ENCODE results near the gene FOXA1.

The FOXA1 gene

DNA sequence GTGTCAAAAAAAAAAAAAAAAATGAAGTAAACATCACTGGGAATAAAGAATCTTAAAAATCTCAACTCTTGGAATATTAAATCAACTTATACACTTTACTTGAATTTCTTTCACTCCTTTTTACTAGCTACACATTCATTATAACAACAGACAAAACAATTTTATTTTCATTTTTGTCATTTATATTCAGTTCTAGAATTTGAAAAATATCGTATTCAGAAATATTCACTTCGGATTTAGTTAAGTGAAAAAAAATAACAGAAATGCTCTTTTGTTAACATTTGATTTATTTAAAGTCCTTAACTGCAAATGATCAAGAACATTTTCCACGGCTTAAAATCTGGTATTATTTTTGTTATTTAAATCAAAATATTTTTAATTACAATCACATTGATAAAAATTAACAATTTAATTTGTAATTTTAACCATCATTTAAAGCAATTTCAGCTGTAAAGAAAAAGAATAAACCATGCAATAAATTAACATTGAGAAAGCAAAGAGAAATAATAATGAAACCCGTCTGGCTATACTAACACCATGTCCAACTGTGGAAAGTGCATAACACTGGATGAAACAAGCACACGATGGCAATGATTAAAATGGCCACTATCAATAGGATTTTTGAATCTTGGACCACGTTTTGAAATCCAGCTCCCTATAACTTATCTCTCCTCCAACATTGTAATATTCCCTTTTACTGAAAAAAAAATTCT is 5.2 kb downstream of the FOXA1 start:
- no peak for DNase-seq (ENCODE audit: low read depth)

DNA sequence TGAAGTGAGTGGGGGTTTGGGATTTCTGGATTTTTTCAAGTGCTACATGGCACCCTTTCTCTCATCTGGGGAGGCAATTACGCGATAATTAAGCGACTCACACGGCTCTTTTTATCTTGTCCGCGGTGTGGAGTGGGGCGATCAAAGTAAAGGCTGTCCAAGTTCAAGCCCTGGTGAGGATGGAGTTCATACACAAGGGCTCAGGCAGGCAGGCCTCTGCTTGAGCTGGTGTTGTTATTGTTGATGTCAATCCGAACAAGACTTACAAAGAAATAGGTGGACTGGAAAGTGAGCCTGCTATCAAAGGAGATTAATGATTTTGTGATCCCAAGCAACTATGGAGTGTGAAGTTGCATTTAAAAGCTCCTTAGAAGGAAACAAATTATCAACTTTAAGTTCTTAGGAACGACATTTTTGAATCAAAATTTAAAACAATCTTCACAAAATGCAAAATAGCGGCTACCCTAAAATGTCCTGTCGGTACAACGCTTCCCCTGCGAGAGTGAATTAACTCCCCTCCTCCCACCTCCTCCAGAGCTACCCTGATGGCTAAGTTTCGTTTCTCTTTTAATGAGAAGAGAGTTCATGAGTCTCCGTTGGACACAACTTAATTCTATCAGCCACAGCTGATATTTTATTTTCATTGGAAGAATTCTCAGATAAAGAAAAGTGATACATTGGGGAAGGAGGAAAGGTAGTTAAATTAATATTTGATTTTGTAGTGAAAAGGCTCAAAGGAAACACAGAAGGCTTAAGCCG is 5.9 kb downstream of the FOXA1 start:
- DNase-seq (ENCODE audit: low read depth), result no peak

DNA sequence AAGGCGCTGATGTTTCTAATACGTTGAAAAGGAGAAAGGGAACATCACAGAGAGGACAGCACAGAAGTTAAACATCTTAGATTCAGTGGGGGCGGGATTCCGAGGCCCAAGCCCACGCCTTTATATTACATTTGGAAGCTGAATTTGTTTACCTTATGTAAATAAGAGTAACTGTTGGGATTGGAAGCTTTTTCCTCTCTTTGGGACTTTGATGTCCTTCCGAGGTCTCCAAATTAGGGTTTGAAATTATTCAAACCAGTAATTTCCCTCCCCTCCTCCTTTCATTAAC is 6.4 kb downstream of the FOXA1 start:
- DNase-seq (ENCODE audit: low read depth), result no peak

DNA sequence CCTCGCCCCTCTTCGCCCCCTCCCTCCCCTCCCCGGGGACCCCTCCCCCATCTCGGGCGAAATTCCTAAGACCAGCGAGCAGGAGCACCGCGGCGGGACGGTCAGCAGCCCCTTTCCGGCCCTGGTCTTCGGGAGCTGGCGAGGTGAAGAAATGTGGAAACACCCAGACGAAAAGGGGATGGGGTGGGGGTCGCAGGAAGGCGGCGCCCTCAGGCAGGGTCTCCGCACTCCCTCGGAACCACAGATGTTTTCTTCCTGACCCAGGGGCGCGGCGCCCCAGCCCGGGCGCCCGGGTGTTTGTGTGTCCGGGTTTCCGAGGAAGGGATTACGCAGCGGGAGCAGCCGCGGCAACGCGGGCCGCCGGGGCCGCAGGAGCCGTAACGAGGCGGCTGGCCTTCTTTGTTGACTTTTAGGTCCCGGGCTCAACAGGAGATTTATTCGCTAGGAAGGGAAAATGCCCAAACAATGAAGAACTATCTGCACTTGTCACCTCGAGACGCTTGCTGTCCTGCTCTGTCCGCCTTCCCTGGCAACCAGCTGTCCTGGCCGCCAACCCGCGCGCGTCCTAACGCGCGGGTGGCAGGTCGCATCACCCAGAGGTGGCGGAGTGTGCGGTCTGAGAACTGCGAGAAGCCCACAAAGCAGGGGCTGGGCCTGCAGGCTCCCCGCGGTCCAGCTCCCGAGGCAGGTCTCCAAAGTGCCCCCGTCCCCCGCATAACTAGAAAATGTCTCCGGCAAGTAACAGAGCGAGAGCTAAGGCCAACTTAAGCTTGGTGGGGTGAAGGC is 7.0 kb downstream of the FOXA1 start:
- DNase-seq (ENCODE audit: low read depth), result no peak

DNA sequence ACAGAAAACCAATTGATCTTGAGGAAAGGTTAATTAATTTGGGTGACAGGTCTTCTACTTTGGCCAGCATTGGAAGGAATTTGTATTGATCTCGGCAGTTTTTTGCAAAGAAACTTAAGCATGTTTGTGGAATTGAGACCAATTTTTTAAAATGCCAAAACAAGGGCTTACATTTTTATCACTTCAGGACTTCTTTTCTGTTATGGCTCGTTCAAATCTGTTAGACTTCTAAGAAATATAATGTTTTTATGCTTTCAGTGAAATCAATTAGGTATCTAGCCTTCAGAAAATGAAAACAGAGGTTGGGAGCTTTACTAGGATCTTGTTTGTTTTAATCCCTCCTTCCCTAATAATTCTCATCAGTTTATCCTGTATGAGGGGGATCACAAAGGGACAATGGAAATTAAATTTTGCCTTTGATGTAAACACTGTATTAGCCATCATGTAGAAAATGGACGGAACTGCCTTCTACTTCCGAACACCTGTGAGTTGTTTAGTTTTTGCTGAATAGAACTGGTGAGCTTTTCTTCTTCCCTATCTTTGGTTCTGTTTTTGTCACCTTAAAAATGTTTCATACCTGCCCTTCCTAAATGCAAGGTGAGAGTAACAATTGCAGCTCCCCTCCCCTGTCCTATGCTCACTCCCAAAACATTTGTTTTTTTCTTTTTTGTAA is 7.8 kb downstream of the FOXA1 start:
- no peak for DNase-seq (ENCODE audit: low read depth)

DNA sequence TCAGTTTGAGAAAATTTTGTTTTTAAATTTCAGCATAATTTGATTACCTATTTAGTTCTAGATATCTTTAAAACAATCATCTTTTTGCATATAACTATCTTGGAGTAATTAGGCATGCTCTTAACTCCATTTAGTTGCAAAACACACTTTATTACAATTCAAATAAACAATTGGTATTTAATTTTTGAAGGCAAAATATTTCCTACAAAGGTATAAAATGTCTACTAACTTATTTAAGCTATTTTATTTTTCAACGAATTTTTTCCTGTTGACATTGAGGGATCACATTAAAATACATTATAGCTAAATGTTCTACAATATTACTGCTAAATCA is 8.3 kb downstream of the FOXA1 start:
- no peak for DNase-seq (ENCODE audit: low read depth)

DNA sequence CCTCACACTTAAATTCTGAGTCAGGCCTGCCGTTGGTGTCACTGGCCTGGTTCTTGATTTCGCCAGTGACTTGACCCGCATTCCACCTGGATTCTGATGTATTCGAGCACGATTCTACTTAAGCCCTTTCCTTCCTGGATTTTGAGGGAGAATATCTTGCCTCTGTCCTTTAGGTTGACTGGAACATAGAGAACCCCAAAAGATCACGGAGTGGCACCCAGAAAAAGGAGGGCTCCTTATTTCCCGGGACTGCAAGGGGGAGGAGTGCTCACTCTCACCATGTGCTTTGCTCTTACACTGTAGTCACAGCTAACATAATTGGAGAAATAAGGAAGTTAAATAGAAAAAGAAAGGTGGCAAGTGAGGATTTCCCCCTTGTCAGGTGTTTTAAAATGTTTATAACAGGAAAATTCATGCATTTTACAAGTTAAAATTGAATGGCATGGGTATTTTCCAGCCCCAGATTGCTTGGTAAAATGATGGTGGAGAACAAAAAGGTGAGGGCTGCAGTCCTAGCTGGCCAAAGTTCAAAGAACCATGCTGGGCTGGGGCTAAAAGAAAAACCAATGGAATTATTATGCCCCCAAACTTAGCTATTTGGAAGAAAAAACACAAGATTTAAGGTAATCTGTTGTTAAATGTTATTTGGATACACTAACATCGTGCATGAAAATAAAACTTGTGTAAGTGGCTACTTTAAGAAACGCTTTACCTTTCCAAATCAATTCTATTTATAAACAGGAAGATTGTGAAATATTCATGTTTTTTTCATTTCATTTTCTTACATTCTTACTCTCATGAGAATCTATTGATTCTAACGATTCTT is 8.9 kb downstream of the FOXA1 start:
- DNase-seq (ENCODE audit: low read depth), result no peak

DNA sequence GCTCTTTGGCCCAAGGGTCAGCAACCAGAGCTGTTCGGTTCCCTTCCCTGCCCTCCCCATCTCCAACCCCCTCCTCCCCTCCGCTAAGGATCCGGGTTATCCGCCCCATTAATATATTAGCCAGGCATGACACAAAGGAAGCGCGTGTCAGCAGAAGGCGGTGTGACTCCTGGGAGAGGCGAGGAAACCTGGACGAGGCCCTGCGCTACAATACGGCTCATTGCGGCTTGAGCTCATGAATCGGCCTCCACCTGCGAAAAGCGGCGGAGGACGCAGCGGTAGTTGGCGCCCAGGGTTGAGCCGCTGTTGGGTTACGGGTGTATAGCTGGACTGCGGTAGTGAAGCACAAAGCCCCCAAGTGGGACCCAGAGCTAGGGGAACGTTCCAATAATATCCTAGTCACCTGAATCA is 9.9 kb downstream of the FOXA1 start:
- DNase-seq (ENCODE audit: low read depth), result no peak

DNA sequence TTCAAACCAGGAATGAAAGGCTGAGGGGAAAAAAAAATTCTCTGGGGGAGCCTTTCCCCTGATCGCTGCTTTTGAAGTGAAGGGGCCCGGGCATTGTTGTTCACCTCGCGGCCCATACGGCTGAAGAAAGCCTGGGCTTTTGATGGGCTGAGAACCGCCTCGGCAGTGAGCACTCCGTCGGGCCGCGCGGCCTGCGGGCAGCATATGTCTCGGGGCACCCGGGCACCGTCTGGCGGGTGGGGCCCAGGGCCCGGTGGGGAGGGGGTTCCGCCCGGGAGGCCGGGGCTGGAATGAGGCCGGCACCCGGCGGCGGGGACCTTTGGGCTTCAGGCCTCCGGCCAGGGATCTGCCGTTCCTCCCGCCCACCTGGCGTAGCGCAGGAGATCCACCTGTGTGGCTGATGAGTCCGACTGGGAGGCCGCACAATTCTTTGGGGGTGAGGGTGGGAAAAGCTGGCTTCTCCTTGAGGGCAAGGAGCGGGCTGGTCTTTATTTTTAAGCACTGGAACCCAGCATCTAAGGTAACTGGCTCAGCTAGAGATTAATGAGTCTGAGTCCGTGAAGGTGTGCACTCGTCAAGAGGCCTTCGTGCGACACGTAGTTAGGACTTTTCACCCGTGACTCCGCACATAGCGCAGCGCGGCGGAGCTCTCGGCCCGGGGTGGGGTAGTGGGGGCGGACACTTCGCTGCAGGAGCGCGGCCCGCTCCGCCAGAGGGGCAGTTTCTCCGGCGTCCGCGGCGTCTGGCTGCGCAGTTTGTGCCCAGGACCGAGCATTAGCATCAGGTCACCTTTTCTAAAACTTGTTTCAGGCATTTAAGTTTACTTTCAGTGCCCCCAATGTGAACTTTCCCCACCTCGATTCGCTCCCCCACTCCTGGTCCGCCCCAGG is 10.6 kb downstream of the FOXA1 start:
- no peak for DNase-seq (ENCODE audit: low read depth)

DNA sequence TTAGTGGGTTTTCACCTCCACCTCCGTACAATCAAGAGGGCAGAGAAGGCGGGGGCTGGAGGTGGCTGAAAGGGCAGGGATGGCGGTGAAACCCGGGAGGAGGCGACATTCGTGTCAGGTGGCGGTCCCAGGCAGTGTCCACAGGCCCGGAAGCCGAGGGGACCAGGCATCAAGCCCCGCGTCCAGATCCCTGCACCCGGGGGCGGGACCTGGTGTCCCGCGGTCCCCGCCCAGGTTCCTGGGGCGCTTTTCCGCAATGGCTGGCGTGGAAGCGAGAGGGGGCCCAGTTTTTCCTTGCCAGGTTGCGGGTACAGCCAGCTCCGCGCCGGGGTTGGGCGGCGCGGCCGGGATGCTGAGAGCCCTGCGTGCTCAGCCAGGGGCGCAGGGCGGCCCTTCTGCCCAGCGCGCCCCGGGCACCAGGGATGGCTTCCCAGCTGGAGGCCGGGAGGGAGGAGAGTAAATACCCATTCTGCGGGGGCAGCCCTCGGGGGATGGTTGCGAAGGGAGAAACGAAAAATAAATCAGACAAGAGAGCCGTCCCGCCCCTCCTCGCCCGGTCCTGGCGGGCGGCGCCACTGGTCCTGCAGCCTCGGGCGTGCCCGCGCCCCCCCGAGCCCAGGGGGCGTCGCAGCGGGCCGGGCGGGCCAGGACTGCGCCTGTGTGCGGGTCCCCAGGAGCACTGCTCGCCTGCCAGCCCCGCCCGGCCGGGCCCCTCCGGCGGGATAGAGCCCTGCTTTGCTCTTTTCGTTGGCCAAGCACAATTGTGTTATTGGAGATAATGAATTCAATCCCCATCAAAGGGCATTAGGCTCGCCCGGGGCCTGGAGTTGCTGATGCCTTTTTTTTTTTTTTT is 11.5 kb downstream of the FOXA1 start:
- DNase-seq (ENCODE audit: low read depth), result no peak

DNA sequence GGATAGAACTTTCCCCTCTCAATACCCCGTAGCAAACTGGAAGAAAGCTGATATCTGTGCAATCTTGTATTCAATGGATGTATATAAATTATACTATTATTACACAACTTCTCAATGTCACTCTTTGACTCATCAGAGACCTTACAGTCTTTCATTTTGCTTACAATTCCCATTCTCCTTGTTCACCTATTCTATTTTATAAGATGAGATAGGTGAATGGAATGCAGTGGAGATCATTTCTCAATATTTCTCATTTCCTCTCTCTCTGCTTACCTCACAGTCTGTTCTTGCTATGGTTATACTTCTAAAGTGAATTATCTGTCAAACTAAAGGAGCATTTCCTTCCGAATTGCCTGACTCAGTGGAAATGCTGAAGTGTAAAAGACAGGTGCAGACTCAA is 14.9 kb downstream of the FOXA1 start:
- DNase-seq (ENCODE audit: low read depth), result no peak

DNA sequence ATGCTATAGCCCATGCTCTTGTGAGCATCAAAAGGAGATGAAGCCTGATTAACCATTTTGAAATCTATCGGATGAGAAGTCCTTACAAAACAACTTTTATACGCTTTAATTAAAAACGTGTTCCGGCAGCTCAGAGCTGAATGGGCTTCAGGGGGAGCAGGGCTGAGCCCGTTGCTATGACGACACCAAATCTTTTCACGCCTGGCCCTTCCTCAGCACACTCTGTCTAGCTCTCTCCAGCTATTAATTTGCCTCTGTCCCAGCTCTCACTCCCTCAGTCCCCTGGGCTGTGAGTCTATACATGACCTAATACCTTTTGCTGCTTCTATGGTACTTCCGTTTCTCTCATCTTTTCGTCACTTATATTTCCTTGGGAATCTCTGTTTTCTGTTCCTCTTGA is 15.8 kb downstream of the FOXA1 start:
- DNase-seq (ENCODE audit: low read depth), result no peak

DNA sequence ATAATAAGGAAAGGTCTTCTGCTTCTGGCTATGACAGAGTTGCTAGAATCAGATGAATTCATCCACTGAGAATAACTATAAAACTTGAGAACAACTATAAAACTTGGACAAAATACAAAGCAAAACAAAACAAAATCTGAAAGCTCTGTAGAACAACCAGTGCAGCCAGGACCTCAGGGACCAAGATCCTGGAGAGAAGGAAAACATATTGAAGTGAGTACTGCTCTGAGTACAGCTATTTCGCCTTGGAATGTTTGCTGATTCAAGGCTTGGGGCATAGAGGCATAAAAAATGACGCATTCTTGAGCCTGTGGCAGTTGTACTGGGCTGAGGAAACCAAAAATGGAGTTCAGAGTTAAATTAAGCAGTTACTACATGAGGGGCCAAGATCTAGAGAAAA is 21.7 kb downstream of the FOXA1 start:
- no peak for DNase-seq (ENCODE audit: low read depth)

DNA sequence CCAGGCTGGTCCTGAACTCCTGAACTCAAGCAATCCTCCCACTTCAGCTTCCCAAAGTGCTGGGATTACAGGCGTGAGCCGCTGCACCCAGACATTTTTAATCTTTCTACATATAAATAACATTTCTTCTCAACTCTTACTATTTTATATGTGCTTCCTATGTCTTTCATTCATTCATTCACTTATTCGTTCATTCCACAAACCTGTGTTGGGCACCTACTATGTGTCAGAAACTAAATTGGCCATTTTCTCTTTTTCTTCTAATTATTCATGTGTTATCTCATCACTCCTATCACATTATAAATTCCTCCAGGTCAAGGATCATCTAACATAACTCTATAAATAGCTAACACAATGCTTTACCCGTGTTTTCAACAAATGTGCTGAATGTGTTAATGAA is 23.7 kb downstream of the FOXA1 start:
- no peak for DNase-seq (ENCODE audit: low read depth)

DNA sequence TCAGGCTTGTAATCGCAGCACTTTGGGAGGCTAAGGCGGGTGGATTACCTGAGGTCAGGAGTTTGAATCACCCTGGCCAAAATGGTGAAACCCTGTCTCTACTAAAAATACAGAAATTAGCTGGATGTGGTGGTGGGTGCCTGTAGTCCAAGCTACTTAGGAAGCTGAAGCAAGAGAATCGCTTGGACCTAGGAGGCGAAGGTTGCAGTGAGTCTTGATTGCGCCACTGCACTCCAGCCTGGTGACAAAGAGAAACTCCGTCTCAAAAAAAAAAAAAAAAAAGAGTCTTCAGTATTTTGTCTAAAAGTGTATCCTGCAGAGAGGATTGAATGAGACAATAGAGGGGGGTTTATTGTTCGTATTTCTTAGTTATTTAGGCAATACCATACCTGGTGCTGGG is 25.3 kb downstream of the FOXA1 start:
- DNase-seq (ENCODE audit: low read depth), result no peak

DNA sequence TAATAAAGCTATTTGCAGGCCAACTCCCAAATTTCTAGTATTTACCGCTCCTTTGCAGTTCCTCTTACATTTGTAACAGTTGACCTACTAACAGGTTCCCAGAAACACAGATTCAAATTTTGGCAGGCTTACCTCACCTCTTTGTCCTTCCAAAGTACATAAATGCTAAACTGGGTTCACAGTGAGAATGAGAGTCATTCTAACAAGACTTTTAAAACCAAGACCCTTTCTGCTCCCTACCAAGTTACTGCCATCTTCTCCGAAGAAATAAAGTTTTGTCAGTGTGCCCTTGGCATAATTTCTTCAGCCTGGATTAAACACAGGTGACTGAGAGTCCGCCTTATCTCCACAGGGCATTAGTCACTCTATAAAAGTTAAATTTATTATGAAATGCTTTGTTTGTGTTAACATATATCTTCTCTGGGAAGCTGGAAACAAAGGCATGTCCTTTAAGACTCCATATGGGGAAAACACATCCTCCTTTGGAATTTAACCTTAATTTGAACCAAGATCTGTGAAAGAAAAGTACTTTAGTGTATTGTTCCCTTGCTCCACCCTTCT is 28.2 kb downstream of the FOXA1 start:
- DNase-seq (ENCODE audit: low read depth), result no peak

DNA sequence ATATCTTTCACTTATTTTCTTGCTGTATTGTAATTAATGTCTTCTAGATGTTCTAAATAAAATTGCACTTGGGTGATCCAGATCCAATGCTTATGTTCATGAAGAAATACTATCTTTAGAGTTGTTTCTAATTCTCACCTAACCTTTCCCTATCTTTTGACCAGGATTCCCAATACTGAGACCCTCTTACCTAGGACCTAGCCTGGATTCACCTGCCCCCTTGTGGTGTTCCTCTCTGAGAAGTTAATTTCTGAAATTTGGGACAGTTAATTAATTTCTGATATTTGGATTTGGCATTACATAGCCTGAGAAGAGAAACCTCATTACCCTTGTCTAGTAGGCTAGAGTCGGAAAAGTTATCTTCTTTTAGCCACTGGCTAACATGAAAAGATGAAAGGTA is 29.5 kb downstream of the FOXA1 start:
- DNase-seq (ENCODE audit: low read depth), result no peak

DNA sequence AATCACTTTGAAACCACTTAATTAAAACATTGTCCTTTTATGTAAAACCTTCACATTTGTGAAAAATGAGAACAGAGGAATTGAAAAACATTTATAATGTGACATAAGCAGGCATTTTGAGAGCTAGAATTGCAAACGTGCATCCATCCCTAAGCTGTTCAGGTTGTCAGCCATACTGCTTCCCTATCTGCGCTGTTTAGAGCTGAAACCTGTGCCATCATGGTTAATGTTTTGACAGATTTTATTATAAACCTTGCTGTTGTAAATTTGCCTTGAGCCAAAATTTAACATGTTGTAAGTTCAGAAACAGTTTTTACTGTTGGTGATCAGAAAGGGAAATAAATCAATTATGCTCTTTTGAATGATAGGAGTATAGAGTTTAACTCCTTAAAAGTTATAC is 31.9 kb downstream of the FOXA1 start:
- no peak for DNase-seq (ENCODE audit: low read depth)

DNA sequence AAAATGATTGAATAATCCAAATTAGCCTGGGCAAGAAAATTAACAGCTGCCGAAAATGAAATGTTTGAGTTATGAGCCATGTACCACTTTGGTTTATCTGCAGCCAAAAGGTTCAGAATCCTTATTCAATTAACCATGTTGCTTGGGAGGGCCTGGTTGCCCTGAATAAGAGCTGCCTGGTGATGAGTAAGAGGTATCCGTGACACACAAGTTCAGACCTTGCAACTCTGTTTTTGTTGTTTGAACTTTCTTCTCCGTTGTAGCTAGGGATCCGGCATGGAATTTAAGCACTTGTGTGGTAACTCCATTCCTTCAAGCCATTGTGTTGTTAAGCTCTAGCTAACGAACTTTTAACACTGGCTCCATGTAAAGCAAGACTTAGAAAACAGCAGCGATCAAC is 35.7 kb downstream of the FOXA1 start:
- no peak for DNase-seq (ENCODE audit: low read depth)

DNA sequence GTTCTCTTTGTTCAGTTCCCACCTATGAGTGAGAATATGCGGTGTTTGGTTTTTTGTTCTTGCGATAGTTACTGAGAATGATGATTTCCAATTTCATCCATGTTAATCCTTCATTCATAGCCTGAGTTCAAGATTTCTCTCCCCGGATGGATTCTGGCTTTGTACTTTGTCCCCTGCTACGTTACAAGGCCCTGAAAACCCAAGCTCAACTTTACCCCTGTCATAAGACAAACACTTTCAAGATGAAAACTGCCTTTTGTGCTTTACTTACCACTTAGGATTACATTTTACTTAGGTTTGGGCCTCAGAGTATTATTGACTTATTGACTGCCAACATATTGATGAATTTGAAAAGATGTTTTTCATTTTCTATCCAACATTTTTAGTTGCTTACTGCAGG is 36.3 kb downstream of the FOXA1 start:
- DNase-seq (ENCODE audit: low read depth), result no peak

Measured in activated T-cell treated with anti-CD3 and anti-CD28 coated beads for 1 hour (primary cell).